PC-3 (cell line): ENCODE data around the gene KCTD1.

Source experiments
- EZH2phosphoT487 ChIP-seq: fragments of 300-600 bp; sonication (generic); IDR thresholded peaks from 2 replicates; pipeline ENCODE4 v1.6.1; 2018; ENCODE audit warnings: mild to moderate bottlenecking, antibody characterized with exemption, low read length, borderline replicate concordance
- TF ChIP-seq, protein P1 (sequence below): fragments of 300-600 bp; sonication (generic); conservative IDR thresholded peaks from 2 replicates; pipeline ENCODE4 v1.5.1; 2017; ENCODE audit warnings: antibody characterized with exemption, low read depth, mild to moderate bottlenecking, low read length

GRCh38 chr18:26550998-26551694, 2.8 kb upstream of the KCTD1 start:
- TF ChIP-seq, protein P1, sequence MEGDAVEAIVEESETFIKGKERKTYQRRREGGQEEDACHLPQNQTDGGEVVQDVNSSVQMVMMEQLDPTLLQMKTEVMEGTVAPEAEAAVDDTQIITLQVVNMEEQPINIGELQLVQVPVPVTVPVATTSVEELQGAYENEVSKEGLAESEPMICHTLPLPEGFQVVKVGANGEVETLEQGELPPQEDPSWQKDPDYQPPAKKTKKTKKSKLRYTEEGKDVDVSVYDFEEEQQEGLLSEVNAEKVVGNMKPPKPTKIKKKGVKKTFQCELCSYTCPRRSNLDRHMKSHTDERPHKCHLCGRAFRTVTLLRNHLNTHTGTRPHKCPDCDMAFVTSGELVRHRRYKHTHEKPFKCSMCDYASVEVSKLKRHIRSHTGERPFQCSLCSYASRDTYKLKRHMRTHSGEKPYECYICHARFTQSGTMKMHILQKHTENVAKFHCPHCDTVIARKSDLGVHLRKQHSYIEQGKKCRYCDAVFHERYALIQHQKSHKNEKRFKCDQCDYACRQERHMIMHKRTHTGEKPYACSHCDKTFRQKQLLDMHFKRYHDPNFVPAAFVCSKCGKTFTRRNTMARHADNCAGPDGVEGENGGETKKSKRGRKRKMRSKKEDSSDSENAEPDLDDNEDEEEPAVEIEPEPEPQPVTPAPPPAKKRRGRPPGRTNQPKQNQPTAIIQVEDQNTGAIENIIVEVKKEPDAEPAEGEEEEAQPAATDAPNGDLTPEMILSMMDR, result no peak
- TF ChIP-seq EZH2phosphoT487, result no peak
